ENCODE results near the gene RAB18. TPM values are rescaled to one million over a fixed set of nuclear protein-coding genes. Genes with fewer than 3 reads are reported as not detected.

The RAB18 gene
- total RNA-seq, 4 donors from 2014 or later = 16.5 to 46.1 (median 42.7) TPM

Other genes with a start within 250 kb of the RAB18 start
- under 1 TPM in 2 of 4 donors, not detected in 2; 0.28 to 0.94 TPM for gene MKX, start 241.5 kb downstream of the RAB18 start, total RNA-seq